Keratinocyte (primary cell): ENCODE results near the gene INSRR. TPM values are rescaled to one million over a fixed set of nuclear protein-coding genes. Genes with fewer than 3 reads are reported as not detected.

Source experiments
- DNase-seq: peaks from one replicate; pipeline ENCODE4 v3.0.0-alpha.2; 2011; ENCODE audit warnings: low read depth, missing footprints, low spot score
- FAIRE-seq: peaks from 2 replicates; lab custom pipeline; 2011; peaks lifted over from hg19 to GRCh38; lab: Jason Lieb, UNC
- H2AFZ ChIP-seq: 2 replicates; pipeline ENCODE4 v1.6.0; 2012; ENCODE audit warnings: low read length, control low read depth, inconsistent platforms; ENCODE audit not compliant: control insufficient read depth
- H3K27ac ChIP-seq: 2 replicates; pipeline ENCODE4 v1.5.1; 2011; ENCODE audit warnings: low read length; ENCODE audit not compliant: control insufficient read depth, insufficient read depth
- H3K27me3 ChIP-seq: 3 replicates; pipeline ENCODE4 v1.6.0; 2011; ENCODE audit warnings: low read length; ENCODE audit not compliant: control insufficient read depth, insufficient read depth; ENCODE audit errors: extremely low read depth
- H3K36me3 ChIP-seq, 2 experiments: 2 replicates in 1 of 2; 3 replicates in 1 of 2; pipeline ENCODE4 v1.5.1; 2011; ENCODE audit warnings: low read length in 2 of 2, mild to moderate bottlenecking in 1 of 2; ENCODE audit not compliant: control insufficient read depth in 2 of 2, insufficient read depth in 2 of 2; ENCODE audit errors: extremely low read depth in 1 of 2
- H3K4me1 ChIP-seq: 3 replicates; pipeline ENCODE4 v1.5.1; 2011; ENCODE audit warnings: low read length; ENCODE audit not compliant: control insufficient read depth, insufficient read depth; ENCODE audit errors: extremely low read depth
- H3K4me2 ChIP-seq: 3 replicates; pipeline ENCODE4 v1.6.0; 2011; ENCODE audit warnings: low read depth, low read length; ENCODE audit not compliant: control insufficient read depth, insufficient read depth; ENCODE audit errors: extremely low read depth
- H3K4me3 ChIP-seq, 3 experiments: fragments of 200-600 bp in 1 of 3; sonication (generic) in 1 of 3; 2 replicates in 2 of 3; 3 replicates in 1 of 3; pipeline ENCODE4 v1.5.1; 2011 to 2016; ENCODE audit warnings: low read length in 3 of 3, mild to moderate bottlenecking in 3 of 3, control low read depth in 2 of 3, inconsistent platforms in 1 of 3, low read depth in 1 of 3, mixed read lengths in 1 of 3, mixed run types in 1 of 3, moderate library complexity in 1 of 3; ENCODE audit not compliant: control insufficient read depth in 2 of 3, insufficient read depth in 2 of 3; ENCODE audit errors: extremely low read depth in 1 of 3
- H3K79me2 ChIP-seq: 2 replicates; pipeline ENCODE4 v1.6.0; 2012; ENCODE audit warnings: low read length; ENCODE audit not compliant: control insufficient read depth, insufficient read depth
- H3K9ac ChIP-seq: 3 replicates; pipeline ENCODE4 v1.6.0; 2011; ENCODE audit warnings: low read length; ENCODE audit not compliant: control insufficient read depth, insufficient read depth; ENCODE audit errors: extremely low read depth
- H3K9me1 ChIP-seq: 3 replicates; pipeline ENCODE4 v1.6.0; 2011; ENCODE audit warnings: low read length; ENCODE audit not compliant: control insufficient read depth, insufficient read depth; ENCODE audit errors: extremely low read depth
- H3K9me3 ChIP-seq: 2 replicates; pipeline ENCODE4 v1.5.1; 2012; ENCODE audit warnings: low read depth, low read length; ENCODE audit not compliant: control insufficient read depth
- H4K20me1 ChIP-seq: 3 replicates; pipeline ENCODE4 v1.6.0; 2011; ENCODE audit warnings: low read length; ENCODE audit not compliant: control insufficient read depth, insufficient read depth; ENCODE audit errors: extremely low read depth
- EZH2 ChIP-seq: IDR thresholded peaks from one replicate; pipeline ENCODE4 v1.6.1; 2012; ENCODE audit warnings: inconsistent platforms, mild to moderate bottlenecking, low read length, moderate library complexity
- dilution Hi-C: fragments of 300-500 bp; cut with MboI; formaldehyde crosslinking; loops from one replicate; pipeline ENCODE4 v1.7.0; 2020; ENCODE audit warnings: low sequenced_read_pairs; ENCODE audit not compliant: extremely low pct_ligation_motif_present
- polyA plus RNA-seq, 5 experiments: library from polyadenylated mRNA; depleted of rRNA in 3 of 5; stranded (reverse) in 3 of 5; stranded (forward) in 1 of 5; unstranded in 1 of 5; fragments of >200 nt; gene quantifications; 1 replicate in 1 of 5; 2 replicates in 3 of 5; 3 replicates in 1 of 5; pipeline versions ENCODE4 v1.2.1 to v1.2.3, GENCODE V29; 2011 to 2012; ENCODE audit warnings: missing spikeins in 2 of 5, low read depth in 1 of 5, low replicate concordance in 1 of 5
- TF ChIP-seq, protein P1 (sequence below), 3 experiments: IDR thresholded peaks in 1 of 3; conservative IDR thresholded peaks in 1 of 3; optimal IDR thresholded peaks in 1 of 3; 2 replicates in 2 of 3; 3 replicates in 1 of 3; pipeline versions ENCODE3 to v1.5.1; 2011; ENCODE audit warnings: low read length in 3 of 3, mild to moderate bottlenecking in 3 of 3, moderate library complexity in 2 of 3, control low read depth in 1 of 3, inconsistent platforms in 1 of 3; ENCODE audit not compliant: insufficient read depth in 2 of 3; ENCODE audit errors: extremely low read depth in 1 of 3

The INSRR gene
- polyA plus RNA-seq, 1 donor (not counting 4 experiments of a cell fraction or from before 2014, with no cell fraction given), result not detected

DNA sequence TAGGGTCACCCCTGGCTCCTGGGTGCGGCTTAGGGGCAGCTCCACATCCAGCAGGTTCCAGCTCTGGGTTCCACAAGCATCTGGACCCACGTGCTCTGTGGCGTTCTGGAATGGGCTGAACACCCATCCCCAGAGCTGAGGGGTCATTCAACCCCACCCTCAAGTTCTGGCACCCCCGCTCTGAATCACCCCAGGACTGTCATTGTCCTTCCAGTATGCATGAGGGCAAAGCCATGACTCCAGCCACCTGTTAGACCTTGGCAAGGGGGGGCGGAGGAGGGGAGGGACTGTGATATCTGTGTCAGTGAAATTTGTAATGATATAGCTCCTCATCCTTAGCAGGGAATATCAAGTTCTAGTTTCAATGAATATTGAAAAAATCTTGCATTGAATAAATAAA, 12.3 kb downstream of the INSRR start:
- peaks cover 62% of the 10 kb centered on the region for H3K27me3 ChIP-seq
- H3K27ac ChIP-seq, result no peak overlapping the region
- no peaks in the 10 kb centered on the region for H3K9me3 ChIP-seq
- no peak for TF ChIP-seq EZH2
- TF ChIP-seq, protein P1, sequence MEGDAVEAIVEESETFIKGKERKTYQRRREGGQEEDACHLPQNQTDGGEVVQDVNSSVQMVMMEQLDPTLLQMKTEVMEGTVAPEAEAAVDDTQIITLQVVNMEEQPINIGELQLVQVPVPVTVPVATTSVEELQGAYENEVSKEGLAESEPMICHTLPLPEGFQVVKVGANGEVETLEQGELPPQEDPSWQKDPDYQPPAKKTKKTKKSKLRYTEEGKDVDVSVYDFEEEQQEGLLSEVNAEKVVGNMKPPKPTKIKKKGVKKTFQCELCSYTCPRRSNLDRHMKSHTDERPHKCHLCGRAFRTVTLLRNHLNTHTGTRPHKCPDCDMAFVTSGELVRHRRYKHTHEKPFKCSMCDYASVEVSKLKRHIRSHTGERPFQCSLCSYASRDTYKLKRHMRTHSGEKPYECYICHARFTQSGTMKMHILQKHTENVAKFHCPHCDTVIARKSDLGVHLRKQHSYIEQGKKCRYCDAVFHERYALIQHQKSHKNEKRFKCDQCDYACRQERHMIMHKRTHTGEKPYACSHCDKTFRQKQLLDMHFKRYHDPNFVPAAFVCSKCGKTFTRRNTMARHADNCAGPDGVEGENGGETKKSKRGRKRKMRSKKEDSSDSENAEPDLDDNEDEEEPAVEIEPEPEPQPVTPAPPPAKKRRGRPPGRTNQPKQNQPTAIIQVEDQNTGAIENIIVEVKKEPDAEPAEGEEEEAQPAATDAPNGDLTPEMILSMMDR (optimal IDR thresholded peaks at IDR 0.05 in 1 of 3, IDR thresholded peaks at IDR 0.05 in 1 of 3, conservative IDR thresholded peaks at IDR 0.05 in 1 of 3; ENCODE audit: extremely low read depth in 1 of 3, insufficient read depth in 2 of 3, low read length in 3 of 3), result no peak
- H3K4me2 ChIP-seq, result no peak overlapping the region
- FAIRE-seq (no peak), DNase-seq (no peak)
- H2AFZ ChIP-seq, result no peak overlapping the region
- H3K9ac ChIP-seq, result no peak overlapping the region
- H4K20me1 ChIP-seq, result no peaks in the 10 kb centered on the region
- peaks cover 2% of the 10 kb centered on the region for H3K4me1 ChIP-seq
- H3K4me3 ChIP-seq, result no peak overlapping the region
- H3K79me2 ChIP-seq, result no peaks in the 10 kb centered on the region
- dilution Hi-C loops, result no loop called here
- no peaks in the 10 kb centered on the region for H3K9me1 ChIP-seq
- H3K36me3 ChIP-seq, result no peaks in the 10 kb centered on the region

DNA sequence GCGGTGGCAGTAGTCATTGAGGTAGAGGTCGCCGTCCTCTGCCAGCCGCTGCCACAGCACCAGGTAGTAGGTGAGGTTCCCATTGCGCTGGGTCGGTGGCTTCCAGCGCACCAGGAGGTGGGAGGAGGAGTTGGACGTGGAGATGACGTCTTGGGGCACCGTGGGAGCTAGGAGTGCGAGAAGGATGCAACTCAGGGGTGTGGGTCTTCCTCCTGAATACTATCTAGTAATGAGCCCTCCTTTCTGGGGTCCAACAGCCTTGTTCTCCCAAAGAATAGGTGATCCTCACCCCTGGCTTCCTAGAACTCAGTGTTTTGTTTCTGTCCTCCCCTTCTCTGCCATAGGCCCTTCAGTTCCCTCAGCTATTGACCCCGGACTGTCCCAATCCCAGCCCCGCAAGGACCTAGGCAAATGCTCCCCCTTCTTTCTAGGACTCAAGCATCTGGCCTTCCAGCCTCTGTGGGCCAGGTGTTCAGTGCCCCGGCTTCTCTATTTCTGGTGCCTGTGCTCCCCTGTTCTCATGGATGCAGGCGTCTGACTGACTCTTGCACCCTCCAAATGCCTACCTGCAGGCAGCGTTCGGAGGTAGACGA, 12.9 kb downstream of the INSRR start:
- DNase-seq (no peak), FAIRE-seq (no peak)
- Histone ChIP-seq H3K36me3 (no peaks in the 10 kb centered on the region), H4K20me1 (peaks cover 2% of the 10 kb centered on the region), H3K79me2 (no peaks in the 10 kb centered on the region), H3K27ac (no peak overlapping the region), H2AFZ (no peak overlapping the region), H3K9me3 (no peaks in the 10 kb centered on the region), H3K9ac (no peak overlapping the region), H3K9me1 (no peaks in the 10 kb centered on the region), H3K27me3 (peaks cover 68% of the 10 kb centered on the region), H3K4me3 (no peak overlapping the region), H3K4me2 (no peak overlapping the region), H3K4me1 (peaks cover 2% of the 10 kb centered on the region)
- peak; percentile 54 for TF ChIP-seq EZH2
- TF ChIP-seq, protein P1 (optimal IDR thresholded peaks at IDR 0.05 in 1 of 3, IDR thresholded peaks at IDR 0.05 in 1 of 3, conservative IDR thresholded peaks at IDR 0.05 in 1 of 3; ENCODE audit: extremely low read depth in 1 of 3, insufficient read depth in 2 of 3, low read length in 3 of 3), result no peak
- dilution Hi-C loops, result no loop called here
